GM21367 (cell line): ENCODE measurements around the gene LRRC8D.
"Not testable (repeated sequence)": the region's sequence is repeated elsewhere in the genome, so short reads cannot be mapped to it uniquely, and the experiment has no call there.

Experiments
- ATAC-seq: cut with Tn5 transposase; IDR thresholded peaks from one replicate; pipeline ENCODE4 v1.9.1; 2021; ENCODE audit not compliant: unreplicated experiment

Gene LRRC8D

DNA sequence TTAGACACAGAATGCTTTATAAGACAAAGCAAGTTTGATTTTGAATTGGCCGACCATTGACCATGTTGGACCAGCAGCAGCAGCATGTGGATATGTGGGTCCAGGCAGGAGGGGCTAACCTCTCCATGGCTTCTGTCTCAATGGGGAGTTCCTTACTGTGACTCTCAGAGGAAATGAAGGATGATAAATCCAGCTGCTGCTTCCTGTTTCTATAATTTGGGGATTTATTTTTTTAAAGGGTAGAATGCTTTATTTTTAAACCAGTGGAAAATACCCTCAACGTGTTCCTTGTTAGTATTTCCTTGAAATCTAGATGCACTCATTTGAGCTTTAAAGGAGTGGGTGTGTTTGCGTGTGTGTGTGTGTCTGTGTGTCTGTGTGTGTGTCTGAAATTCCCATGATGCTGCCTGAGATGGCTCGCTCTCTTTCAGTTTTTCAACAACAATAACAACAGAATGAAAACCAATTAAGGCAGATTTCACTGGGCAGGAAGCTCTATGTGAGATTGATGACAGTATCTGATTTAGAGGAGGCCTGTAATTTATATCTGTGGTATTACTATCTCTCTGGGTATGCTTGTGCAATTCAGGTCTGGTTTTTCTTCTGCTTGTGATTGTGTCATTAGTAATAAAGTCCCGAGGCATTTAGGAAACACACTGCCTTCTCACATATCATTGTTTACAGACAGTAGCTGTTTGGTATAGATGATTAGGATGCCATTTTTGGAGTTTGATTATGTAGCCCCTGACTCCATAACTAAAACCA, 88.0 kb downstream of the LRRC8D start:
- no peak for ATAC-seq

- ATAC-seq, result no peak
Observed at GRCh38 chr1:89910268-89910667, 89.4 kb downstream of the LRRC8D start.

DNA sequence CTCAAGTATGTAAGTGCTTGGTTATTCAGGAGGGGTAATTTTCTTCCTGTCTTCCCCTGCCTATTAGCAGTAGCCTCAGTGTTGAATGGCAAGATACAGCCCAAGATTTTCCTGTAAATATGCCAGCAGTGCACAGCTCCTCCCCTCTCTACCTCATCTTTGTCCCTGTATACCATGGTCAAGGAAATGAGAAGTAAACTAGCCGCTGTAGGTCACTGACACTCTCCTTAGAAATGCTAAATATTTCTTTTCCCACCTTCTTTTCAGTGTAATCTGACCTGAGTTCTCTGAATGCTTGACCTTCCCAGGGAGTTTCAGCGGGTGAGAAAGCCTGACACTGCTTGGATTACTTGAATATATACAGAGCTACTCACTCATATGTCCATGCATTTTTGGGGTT, 89.9 kb downstream of the LRRC8D start:
- no peak for ATAC-seq

GRCh38 chr1:89911191-89911991, 90.6 kb downstream of the LRRC8D start:
- ATAC-seq, result no peak

DNA sequence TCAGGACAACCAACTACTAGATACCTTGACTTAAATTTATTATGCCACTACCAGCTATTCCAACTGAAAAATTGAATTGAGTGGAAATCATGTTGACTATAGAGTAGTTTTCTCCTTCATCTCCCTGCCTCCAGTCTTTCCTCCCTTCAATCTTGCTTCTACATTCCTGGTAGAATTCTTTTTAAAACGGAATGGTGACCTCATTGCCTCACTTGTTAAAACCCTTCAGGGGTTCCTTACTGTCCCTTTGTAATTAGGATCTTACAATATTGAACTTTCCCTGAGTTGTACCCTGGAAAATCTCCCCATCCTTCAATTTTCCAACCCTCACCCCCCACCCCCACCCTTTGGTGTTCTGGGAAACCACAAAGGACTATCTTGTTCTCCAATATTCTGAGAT, 91.2 kb downstream of the LRRC8D start:
- ATAC-seq, result no peak

DNA sequence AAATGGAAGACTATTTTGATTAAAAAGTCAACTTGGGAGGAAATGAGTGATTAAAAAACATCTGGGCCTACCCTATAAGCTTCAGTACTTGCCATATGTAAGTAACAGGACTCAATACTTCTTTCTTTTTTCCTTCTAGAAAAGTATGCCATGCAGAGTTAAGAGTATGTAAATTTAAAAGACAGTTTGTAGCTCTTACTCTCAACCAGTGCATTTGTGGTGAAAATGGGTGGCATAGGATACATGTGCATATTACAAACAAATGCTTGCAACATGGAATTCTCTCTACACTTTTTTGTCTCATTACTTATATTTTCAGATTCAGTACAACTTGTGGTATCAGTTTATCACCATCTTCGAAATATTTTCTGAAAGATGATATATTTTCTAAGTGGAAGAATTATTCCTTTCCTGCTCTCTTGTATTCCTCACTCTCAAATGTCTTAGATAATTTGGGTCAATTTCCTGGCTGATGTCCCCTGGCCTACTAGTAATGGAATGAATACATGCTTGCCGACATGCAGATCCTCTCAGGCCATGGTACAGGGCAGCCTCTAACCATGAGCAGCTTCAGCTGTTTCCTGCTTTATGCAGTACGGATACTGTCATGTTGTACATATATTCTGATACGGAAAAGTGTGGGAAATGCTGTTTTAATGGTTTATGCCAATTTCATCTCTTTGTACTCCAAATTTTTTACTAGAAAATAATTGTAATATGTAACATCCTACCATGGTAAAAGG, 92.7 kb downstream of the LRRC8D start:
- ATAC-seq, result no peak

- no peak for ATAC-seq
Observed at GRCh38 chr1:89917353-89917752, 96.5 kb downstream of the LRRC8D start.

DNA sequence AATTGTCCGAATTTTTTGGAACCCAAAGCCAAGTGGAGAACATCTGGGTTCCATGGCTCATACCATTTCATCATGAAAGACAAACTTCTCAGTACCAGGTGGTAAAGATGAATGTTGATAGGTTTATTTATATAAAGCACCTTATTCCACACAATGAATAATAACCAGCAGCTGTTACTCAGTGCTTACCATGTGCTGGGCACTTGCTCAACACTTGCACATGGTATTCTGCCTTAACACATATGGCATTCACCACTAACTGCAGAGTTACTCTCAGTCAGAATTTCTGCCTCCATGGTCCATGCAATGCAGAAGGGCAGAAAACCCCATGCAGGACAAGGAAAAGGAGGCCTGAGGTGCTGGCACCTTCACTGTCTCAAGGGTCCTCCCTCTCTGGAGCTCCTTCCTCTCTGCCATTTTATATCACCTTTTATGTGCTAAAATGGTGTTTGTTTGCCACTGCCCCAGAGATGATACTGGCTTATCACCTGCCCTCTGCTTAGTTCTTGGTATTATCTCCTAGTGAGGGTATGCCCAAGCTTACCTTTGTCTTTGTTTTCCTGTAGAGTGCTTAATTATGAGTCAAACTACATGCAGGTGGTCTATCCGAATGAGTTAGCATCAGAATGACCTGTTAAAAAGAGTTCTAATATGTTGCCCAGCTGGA, 97.4 kb downstream of the LRRC8D start:
- no peak for ATAC-seq

- ATAC-seq, result no peak
Observed at GRCh38 chr1:89918794-89919155, 97.9 kb downstream of the LRRC8D start.

DNA sequence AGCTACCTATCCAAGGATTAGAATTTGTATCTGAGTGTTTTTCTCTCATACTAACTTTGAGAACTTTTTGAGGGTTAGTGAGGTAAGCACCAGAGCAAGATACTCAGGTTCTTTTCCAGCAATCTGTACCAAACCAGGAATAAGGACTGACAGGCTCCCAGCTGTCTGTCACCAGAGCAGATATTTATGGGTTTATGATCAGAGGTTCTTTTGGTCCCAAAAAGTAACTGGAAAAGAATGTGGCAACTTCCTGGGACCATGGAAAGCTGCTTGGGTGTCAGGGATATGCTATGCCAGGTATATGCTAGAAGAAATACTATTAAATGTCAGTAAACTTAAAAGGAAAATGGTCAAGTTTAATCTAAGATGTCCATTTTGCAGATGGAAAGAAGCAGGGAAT, 98.3 kb downstream of the LRRC8D start:
- ATAC-seq, result no peak

- ATAC-seq, result no peak
Observed at GRCh38 chr1:89922911-89923310, 102.1 kb downstream of the LRRC8D start.

DNA sequence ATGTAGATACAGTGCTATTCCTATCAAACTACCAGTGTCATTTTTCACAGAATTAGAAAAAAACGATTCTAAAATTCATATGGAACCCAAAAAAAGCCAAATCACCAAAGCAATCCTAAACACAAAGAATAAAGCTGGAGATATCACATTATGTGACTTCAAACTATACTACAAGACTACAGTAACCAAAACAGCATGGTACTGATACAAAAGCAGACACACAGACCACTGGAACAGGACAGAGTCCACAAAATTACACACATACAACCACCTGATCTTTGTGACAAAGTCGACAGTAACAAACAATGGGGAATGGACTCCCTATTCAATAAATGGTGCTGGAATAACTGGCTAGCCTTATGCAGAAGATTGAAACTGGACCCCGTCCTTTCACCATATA, 102.7 kb downstream of the LRRC8D start:
- ATAC-seq, result no peak

GRCh38 chr1:89924075-89924474, 103.2 kb downstream of the LRRC8D start:
- ATAC-seq, result not testable (repeated sequence)

DNA sequence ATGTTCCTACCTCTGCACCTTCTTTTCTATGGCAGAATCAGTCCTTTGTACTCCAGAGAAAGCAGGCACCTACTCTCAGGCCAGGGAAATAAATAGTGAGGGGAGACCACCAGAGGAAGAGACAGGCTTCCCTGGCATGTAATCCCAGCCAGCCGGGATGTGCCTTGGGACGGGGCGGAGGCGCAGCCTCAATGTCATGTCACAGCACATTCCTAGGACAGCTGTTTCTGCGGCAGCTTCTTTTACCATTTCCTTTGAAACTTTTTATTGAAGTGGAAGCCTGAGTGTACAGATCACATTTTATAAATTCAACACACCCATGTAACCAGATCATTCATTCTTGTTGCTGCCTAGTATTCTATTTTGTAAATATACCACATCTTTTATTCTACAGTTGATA, 106.2 kb downstream of the LRRC8D start:
- no peak for ATAC-seq

GRCh38 chr1:89927478-89927877, 106.6 kb downstream of the LRRC8D start:
- no peak for ATAC-seq

- no peak for ATAC-seq
Observed at GRCh38 chr1:89928506-89928905, 107.7 kb downstream of the LRRC8D start.

DNA sequence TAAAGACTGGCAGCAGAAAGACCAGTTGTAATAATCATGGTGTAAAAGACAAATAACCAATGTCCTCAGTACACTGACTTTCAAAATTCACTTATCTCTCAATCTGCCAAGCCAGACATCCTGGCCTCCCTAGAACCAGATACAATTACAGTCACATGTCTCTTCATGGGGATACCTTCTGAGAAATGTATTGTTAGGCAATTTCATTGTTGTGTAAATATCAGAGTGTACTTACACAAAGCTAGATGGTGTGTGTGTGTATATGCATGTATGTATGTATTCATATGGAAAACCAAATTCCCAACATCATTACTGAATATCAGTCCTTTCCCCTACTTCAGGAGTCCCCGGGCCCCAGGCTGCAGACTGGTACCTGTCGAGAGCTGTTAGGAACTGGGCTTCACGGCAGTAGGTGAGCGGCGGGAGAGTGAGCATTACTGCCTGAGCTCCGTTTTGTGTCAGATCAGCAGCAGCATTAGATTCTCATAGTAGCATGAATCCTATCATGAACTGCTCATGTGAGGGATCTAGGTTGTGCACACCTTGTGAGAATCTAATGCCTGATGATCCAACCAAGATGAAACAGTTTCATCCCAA, 108.7 kb downstream of the LRRC8D start:
- no peak for ATAC-seq

GRCh38 chr1:89930579-89930978, 109.7 kb downstream of the LRRC8D start:
- no peak for ATAC-seq

- ATAC-seq, result no peak
Observed at GRCh38 chr1:89931964-89932363, 111.1 kb downstream of the LRRC8D start.

DNA sequence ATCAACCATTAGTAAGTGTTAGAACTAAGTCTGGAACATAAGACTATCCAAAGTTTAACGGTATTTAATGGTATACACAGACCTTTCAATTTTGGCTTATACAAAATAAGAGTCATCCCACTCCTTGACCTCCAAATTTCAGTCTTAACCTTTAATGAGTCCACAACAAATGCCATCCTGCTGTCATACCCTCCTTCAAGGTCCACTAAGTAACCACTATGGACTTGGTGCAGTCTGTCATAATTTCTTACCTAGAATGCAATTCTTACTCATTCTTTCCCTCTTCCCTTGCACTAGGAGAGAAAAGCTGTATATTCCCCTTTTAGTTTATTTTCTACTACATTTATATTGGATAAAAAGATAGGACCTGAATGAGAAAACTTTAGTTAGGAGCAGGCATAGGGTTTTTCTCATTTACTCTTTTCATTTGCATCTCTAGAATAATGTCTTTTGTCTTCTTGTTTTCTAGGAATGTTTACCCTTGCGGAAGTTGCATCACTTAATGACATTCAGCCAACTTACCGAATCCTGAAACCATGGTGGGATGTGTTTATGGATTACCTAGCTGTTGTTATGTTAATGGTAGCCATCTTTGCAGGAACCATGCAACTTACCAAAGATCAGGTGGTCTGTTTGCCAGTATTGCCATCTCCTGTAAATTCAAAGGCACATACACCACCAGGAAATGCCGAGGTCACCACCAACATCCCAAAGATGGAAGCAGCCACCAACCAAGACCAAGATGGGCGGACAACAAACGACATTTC, 111.9 kb downstream of the LRRC8D start:
- no peak for ATAC-seq
